Breast epithelium (tissue), 3 donors: ENCODE results near the gene PEG3.

Experiments used
- CTCF ChIP-seq, 3 donors: fragments of 450-650 bp; IDR thresholded peaks; one replicate each; pipeline ENCODE4 v1.5.1; 2016 to 2017; ENCODE audit warnings: antibody characterized with exemption in 3 of 3, mild to moderate bottlenecking in 3 of 3, moderate library complexity in 3 of 3
- POLR2A ChIP-seq: fragments of 450-650 bp; IDR thresholded peaks from one replicate; pipeline ENCODE4 v1.6.1; 2016; ENCODE audit warnings: antibody characterized with exemption, mild to moderate bottlenecking, moderate library complexity

GRCh38 chr19:56874530-56874929, 34.0 kb upstream of the PEG3 start:
- no peak for TF ChIP-seq CTCF (IDR thresholded peaks at IDR 0.05)
- TF ChIP-seq POLR2A, result no peak
